DMS53 (cell line): ENCODE data around the gene KCNQ1.

Experiments
- DNase-seq: peaks from one replicate; lab custom pipeline; 2025; lab: John Stamatoyannopoulos, UW

Gene KCNQ1

GRCh38 chr11:2581151-2581930 lies 136.5 kb downstream of the KCNQ1 start:
- no peak for DNase-seq

- DNase-seq, result no peak
Observed at GRCh38 chr11:2581931-2582350, 137.1 kb downstream of the KCNQ1 start.

- no peak for DNase-seq
Observed at GRCh38 chr11:2582351-2582945, 137.6 kb downstream of the KCNQ1 start.

- DNase-seq, result no peak
Observed at GRCh38 chr11:2582946-2583604, 138.3 kb downstream of the KCNQ1 start.

- DNase-seq, result no peak
Observed at GRCh38 chr11:2583605-2583958, 138.8 kb downstream of the KCNQ1 start.

GRCh38 chr11:2584434-2584811 lies 139.6 kb downstream of the KCNQ1 start:
- DNase-seq, result no peak

GRCh38 chr11:2584812-2585565 lies 140.2 kb downstream of the KCNQ1 start:
- no peak for DNase-seq

GRCh38 chr11:2585566-2586086 lies 140.8 kb downstream of the KCNQ1 start:
- DNase-seq, result no peak

DNA sequence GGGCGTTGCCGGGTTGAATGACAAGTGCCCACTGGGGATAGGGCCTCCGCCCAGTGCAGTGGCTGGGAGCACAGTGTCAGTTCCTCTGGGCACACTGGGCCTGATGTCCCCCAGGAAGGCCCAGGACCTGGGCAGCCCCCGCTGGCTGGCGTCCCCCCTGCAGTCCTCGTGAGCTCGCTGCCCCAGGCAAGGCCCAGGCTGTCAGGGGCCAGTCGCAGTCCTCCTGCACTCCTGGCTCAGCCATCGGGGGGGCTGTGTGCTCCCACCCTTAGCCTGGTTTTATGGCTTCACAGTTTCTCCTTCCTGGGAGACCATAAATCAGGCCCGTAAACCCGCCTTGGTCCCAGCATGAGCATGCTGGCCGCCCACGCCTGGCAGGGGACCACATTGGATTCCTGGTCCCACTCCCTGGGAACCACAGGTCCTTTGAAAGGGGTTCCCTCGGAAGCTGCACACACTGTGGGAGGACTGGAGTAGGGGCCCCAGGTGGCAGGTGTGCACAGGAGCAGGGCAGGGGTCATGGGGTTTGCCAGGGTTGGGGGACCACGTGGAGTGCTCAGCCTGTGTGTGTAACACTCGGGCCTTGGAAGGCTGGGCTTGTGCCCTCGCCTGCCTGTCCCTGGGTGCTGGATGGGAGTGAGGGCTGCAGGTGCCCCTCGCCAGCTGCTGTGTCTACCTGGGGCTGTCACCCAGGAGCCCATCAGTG lies 141.4 kb downstream of the KCNQ1 start:
- DNase-seq, result no peak

DNA sequence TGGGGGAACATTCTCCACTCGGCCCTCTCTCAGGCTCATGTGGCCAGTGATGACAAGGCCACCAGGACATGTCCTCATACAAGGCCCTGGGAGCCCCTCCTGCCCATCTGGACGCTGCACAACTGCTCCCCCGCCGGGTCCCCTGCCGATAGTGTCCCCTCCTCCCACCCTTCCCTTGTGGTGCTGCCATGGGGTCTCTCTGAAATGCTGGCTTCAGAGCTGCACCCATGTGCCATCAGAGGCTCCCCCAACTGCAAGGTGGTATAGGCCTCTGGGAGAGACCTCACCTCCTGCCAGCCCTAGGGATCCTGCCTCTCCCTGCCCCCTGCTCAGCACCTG lies 142.0 kb downstream of the KCNQ1 start:
- no peak for DNase-seq

DNA sequence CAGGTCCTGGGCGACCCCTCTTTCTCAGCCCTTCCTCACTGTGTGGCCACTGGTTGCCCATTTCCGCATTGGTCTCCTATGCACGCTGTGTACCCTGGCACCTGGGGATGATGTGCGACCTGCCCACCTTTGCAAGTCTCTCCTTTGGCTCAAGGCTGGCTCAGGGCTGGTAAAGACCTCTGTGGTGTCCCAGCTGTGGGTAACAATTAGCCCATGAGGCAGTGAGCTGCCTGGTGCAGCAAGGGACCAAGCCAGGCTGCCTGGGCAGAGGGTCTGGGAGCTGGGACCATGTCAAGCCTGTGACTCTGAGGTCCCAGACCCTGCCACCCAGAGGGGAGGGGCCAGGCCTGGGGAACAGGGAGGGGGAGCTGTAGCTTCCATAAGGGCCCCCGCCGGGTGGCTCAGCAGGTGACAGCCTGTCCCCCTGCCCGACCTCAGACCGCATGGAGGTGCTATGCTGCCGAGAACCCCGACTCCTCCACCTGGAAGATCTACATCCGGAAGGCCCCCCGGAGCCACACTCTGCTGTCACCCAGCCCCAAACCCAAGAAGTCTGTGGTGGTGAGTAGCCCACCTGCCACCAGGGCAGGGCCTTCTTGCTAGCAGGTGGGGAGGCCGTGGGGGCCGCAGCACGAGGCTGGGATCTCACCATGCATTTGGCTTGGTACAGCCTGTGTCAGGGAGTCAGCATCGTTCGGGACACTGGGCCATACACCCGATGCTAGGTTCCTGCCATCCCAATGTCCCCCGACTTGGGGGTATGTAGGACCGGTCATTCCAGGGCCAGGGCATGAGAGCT lies 142.5 kb downstream of the KCNQ1 start:
- DNase-seq, result no peak

- no peak for DNase-seq
Observed at GRCh38 chr11:2587976-2588748, 143.4 kb downstream of the KCNQ1 start.

DNA sequence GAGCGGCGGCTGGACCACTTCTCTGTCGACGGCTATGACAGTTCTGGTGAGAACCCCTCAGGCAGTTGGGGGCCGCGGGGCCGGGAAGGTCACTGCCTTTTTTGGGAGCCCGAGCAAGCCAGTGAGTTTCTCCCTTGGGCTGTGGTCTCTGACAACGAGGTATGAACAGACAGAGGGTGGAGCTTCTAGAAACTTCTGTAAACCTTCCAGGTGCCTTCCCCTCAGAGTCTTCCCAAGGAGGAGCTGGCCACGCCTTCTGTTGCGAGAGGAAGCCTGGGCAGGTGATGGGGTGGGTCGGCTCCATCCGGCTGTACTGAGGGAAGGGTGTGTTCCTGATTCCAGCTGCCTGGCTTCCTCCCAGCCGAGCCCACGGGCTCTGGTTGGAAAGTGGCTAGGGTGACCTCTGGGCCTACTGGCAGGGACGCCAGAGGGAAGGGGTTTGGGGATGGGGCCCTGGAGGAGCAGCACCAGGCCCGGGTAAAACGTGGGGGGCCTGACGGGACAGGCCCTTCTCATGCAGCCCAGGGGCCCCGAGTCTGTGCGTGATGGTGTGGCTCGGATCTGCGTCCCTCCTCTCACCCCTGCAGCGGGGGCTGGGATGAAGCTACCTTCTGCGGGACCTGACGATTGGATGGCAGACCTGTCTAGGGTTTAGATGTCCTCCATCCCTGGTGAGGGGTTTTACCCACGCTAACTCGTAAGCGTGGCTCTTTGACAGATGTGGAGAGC lies 144.2 kb downstream of the KCNQ1 start:
- DNase-seq, result no peak

DNA sequence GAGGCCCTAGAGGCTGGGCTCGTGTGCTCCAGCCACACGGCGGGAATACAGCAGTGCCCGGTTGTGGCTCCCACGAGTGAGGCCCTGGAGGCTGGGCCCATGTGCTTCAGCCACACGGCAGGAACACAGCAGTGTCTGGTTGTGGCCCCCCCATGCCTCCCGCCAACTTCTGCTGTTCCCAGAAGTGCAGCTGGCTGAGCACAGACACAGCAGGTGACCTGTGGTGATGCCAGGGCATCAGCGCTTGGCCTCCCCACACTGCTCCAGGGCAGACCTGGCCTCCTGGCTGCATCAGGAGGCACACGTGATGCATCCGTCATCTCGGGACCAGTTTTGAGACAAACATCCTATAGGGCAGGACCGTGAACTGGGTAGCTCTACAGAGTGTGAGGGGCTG lies 144.7 kb downstream of the KCNQ1 start:
- no peak for DNase-seq

DNA sequence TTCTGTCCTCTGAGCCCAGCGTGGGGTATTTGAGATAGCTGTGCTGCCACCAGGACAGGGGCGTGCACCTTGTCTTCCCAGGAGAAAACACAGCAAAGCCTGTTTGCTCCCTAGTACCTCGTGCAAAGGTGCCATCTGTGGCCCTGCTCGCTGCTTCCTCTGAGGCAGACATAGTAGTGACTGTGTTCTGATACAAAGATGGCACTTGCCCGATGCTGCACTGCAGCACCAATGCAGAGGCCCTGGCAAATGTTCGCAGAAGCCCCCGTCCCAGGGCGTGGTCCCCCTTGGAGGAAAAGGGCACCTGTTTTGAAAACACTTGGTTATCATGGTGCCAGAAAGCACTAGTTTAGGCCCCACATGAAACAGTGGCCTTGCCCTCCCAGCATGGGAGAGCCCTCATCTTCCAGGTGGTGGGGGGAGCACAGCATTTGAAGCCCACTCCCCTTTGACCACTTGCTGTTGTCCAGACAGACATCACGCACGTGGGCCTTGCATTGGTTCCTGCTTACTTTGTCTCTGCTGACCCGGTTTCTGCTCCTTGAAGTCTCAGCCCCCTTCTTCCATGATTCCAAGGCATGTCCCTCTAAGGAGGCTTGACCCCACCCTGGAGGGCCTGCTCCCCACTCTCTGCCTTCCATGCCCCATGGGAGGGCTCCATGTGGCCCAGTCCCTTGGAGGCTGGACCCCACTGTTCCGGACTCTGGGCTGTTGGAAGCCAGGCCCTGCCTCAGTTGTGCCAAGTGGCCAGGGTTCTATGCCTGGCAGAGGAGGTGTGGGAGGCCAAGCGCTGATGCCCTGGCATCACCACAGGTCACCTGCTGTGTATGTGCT lies 145.5 kb downstream of the KCNQ1 start:
- no peak for DNase-seq

DNA sequence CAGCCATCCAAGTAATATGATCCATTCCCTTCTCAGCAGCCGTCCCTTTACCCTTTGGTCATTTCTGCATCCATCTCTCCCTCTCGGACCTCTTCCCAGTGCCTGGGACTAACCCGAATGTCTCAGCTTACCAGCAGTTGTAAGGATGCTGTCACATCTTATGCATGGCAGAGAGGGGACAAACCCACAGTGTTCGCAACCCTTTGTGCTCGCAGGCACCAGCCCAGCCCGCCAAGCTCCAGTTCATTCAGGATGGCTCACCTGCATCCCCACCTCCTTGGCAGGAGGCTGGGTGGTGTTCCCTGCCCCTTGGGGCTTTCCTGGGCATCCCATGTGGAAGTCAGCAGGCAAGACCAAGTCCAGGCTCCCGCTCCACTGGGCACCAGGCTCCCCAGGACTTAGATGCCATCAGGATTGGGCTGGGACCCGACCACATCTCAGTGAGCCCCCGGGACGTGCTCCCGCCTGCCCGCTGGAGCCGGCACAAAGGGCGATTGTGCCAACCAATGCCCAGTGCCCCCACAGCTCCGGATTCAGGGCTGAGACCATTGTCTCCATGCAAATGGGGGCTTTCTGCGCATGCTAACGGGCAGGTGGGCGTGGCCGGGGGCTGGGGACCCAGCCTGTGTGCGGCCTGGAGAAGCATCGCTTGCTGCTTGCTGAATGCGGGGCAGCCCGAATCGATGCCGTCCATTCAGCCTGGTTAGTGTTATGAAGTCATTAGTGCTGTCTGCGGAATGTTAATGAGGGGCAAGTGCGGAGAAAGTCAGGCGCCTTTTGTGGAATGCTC lies 146.4 kb downstream of the KCNQ1 start:
- DNase-seq, result no peak

DNA sequence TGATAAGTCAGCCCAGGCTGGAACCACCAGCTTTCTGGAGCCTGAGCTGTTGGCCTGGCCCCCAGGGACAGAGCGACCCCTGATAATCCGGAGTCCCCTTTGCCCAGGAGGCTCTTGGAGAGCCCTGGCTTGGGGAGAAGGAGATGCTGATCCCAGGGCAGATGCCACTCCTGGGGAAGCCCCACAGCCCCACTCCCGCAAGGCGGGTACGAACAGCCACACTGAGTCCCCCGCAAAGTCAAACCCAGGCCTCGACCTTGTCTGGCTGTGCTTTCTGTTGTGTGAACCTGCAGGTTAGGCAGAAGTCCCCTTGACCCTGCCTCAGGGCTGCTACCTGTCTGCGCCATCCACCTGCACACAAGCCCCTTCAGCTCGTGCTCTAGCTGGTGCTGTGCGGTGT lies 147.0 kb downstream of the KCNQ1 start:
- DNase-seq, result no peak
